Loucy (cell line): ENCODE results near the gene LY6G6F.

ENCODE experiments used
- H2AFZ ChIP-seq: fragments of 200-600 bp; sonication (generic); 2 replicates; pipeline ENCODE4 v1.6.0; 2016; ENCODE audit warnings: antibody characterized with exemption, mild to moderate bottlenecking, low read length, moderate library complexity
- H3F3A ChIP-seq: fragments of 200-600 bp; 2 replicates; pipeline ENCODE4 v1.6.0; 2016; ENCODE audit warnings: antibody characterized with exemption, low read depth, mild to moderate bottlenecking
- H3K27me3 ChIP-seq: fragments of 200-600 bp; sonication (generic); 2 replicates; pipeline ENCODE4 v1.6.1; 2014; ENCODE audit warnings: low read length, mild to moderate bottlenecking; ENCODE audit not compliant: insufficient read depth, poor library complexity, severe bottlenecking
- H3K36me3 ChIP-seq: fragments of 200-600 bp; sonication (generic); 2 replicates; pipeline ENCODE4 v1.6.1; 2016; ENCODE audit warnings: low read length; ENCODE audit not compliant: insufficient read depth
- H3K4me1 ChIP-seq: fragments of 200-600 bp; sonication (generic); 2 replicates; pipeline ENCODE4 v1.5.1; 2014; ENCODE audit warnings: low read length, mild to moderate bottlenecking; ENCODE audit not compliant: insufficient read depth, poor library complexity, severe bottlenecking
- H3K4me2 ChIP-seq: fragments of 200-600 bp; sonication (generic); 2 replicates; pipeline ENCODE4 v1.6.0; 2014; ENCODE audit warnings: antibody characterized with exemption, low read length, low read depth, mild to moderate bottlenecking; ENCODE audit not compliant: poor library complexity, severe bottlenecking
- H3K4me3 ChIP-seq: fragments of 200-600 bp; sonication (generic); 2 replicates; pipeline ENCODE4 v1.5.1; 2014; ENCODE audit warnings: low read length, mild to moderate bottlenecking, mixed read lengths; ENCODE audit not compliant: poor library complexity, severe bottlenecking
- H3K79me2 ChIP-seq: fragments of 200-600 bp; sonication (generic); 2 replicates; pipeline ENCODE4 v1.6.1; 2014; ENCODE audit warnings: low read length; ENCODE audit not compliant: insufficient read depth
- H3K9ac ChIP-seq: fragments of 200-600 bp; sonication (generic); 2 replicates; pipeline ENCODE4 v1.6.0; 2014; ENCODE audit warnings: mild to moderate bottlenecking, low read depth, low read length, moderate library complexity; ENCODE audit not compliant: poor library complexity, severe bottlenecking
- H3K9me2 ChIP-seq: fragments of 200-600 bp; sonication (generic); replicated peaks from 2 replicates; pipeline ENCODE4 v1.6.1; 2016; ENCODE audit warnings: low read depth, low read length, mixed read lengths
- H3K9me3 ChIP-seq: fragments of 200-600 bp; sonication (generic); 2 replicates; pipeline ENCODE4 v1.6.1; 2014; ENCODE audit warnings: mild to moderate bottlenecking, antibody characterized with exemption, low read length, low read depth; ENCODE audit not compliant: insufficient read depth
- H4K20me1 ChIP-seq: fragments of 200-600 bp; sonication (generic); 2 replicates; pipeline ENCODE4 v1.6.0; 2014; ENCODE audit warnings: antibody characterized with exemption, low read length, mild to moderate bottlenecking; ENCODE audit not compliant: insufficient read depth, poor library complexity, severe bottlenecking
- CTCF ChIP-seq: fragments of 200-600 bp; sonication (generic); conservative IDR thresholded peaks from 2 replicates; pipeline ENCODE4 v1.5.1; 2014; ENCODE audit warnings: mild to moderate bottlenecking, antibody characterized with exemption, low read length
- EZH2phosphoT487 ChIP-seq: fragments of 200-600 bp; IDR thresholded peaks from 2 replicates; pipeline ENCODE4 v1.6.1; 2018; ENCODE audit warnings: antibody characterized with exemption, mild to moderate bottlenecking, moderate library complexity, borderline replicate concordance

The LY6G6F gene

DNA sequence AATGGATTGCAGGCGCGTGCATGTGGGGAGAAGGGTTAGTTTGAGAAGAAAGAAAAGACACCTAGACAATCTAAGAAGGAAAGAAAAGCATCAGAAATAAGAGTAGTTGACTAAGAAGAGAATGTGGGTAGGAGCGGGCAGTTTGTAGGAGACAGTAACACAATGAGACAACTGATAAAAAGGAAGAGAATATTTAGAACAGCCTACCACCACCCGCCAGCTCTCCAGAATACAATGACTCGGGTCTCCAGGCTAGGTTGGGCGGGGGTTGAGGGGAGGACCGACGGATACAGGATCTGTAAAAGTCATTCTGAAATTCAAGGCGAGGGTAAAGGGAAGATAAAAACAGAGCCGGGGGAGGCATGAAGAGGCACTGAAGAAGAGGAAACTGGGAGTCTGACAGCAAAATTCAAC, 4.3 kb upstream of the LY6G6F start:
- H2AFZ ChIP-seq, result peak overlapping the region; percentile 77
- peak overlapping the region; percentile 88 for H3K4me3 ChIP-seq

DNA sequence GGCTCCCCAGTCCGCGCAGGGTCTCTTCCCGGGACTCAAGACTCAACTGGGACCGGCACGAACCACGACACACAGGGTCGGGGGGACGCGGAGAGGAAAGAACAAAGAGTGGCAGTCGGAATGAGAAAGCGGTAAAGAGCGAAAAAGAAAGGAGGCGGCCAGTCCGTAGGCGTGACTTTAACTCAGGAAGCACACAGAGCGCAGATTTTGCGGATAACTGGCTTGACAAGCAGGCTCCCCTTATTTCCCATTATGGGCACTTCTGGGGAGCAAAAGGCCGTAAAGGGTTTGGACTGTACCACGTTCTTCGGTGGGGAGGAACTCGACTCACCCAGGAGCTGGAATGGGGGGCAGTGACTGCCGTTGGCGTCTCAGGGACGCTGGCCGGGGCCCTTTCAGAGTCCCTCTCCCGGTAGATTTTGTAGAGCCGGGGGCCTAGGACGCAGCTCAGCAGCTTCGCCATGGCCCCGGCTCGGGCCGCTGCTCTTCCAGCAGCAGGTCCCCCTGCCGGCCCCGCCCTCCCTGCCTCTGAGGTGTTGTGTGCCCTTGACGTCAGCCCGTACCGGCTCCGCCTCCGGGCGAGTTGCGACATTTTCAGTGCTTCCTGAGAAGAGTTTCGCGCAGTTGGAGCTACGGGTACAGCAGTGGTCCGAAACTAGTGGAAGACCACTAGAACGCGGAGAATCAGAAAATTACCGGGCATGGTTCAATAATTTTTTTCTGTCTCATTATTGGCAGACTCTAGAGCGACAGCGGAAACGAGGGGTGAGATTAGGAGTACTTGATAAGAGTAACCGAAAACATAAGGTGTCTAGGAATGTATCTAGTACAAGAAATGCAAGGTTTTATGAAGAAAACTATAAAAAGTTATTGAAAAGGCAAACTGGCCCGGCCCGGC, 3.6 kb upstream of the LY6G6F start, which contains the start of gene ABHD16A:
TSS of gene ABHD16A (minus strand) at position 506 of the 898 bp plus-strand sequence. CDS start at position 463, 43 bp downstream.
- Histone ChIP-seq H2AFZ (peak within 1 kb of the TSS; percentile 77), H3K4me2 (peak within 1 kb of the TSS; percentile 88), H3K36me3 (no peaks in the 10 kb centered on the region), H3F3A (no peaks in the 10 kb centered on the region), H3K4me3 (peak within 1 kb of the TSS; percentile 88), H3K9ac (peak within 1 kb of the TSS; percentile 88), H3K79me2 (peaks cover 40% of the 10 kb centered on the region), H3K9me2 (no peaks in the 10 kb centered on the region), H3K27me3 (no peaks in the 10 kb centered on the region), H3K4me1 (peaks cover 19% of the 10 kb centered on the region), H4K20me1 (peaks cover 15% of the 10 kb centered on the region), H3K9me3 (no peaks in the 10 kb centered on the region)
- no peak for TF ChIP-seq CTCF
- TF ChIP-seq EZH2phosphoT487, result no peak

More for the DNA sequence above, 4.3 kb upstream of the LY6G6F start:
- no peaks in the 10 kb centered on the region for H3K9me2 ChIP-seq
- peak overlapping the region; percentile 88 for H3K9ac ChIP-seq
- peaks cover 46% of the 10 kb centered on the region for H3K79me2 ChIP-seq
- TF ChIP-seq CTCF (no peak), EZH2phosphoT487 (no peak)
- peaks cover 15% of the 10 kb centered on the region for H4K20me1 ChIP-seq
- no peaks in the 10 kb centered on the region for H3F3A ChIP-seq
- H3K27me3 ChIP-seq, result no peaks in the 10 kb centered on the region
- H3K9me3 ChIP-seq, result no peaks in the 10 kb centered on the region
- no peaks in the 10 kb centered on the region for H3K36me3 ChIP-seq
- peaks cover 24% of the 10 kb centered on the region for H3K4me1 ChIP-seq
- peak overlapping the region; percentile 88 for H3K4me2 ChIP-seq

DNA sequence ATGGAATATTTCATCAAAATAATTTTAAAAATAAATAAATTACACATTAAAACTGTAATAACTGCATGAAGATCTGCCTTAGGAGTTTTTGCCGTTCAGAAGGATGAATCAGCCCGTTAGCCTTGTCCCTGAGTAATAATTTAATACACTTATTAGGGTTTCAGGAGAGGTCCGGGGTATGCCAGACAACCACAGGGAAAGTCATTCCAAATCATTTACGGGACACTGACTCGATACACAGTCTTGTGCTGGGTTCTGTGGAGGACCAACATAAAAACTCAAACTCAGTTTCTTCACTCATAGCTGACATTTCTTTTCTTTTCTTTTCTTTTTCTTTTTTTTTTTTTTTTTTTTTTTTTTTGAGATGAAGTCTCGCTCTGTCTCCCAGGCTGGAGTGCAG, 735 bp upstream of the LY6G6F start:
- H3K9ac ChIP-seq, result no peak overlapping the region
- no peaks in the 10 kb centered on the region for H3K27me3 ChIP-seq
- no peaks in the 10 kb centered on the region for H3F3A ChIP-seq
- H3K9me2 ChIP-seq, result no peaks in the 10 kb centered on the region
- no peak overlapping the region for H3K4me2 ChIP-seq
- TF ChIP-seq CTCF (no peak), EZH2phosphoT487 (no peak)
- no peak overlapping the region for H2AFZ ChIP-seq
- H3K9me3 ChIP-seq, result no peaks in the 10 kb centered on the region
- no peaks in the 10 kb centered on the region for H3K36me3 ChIP-seq
- H3K79me2 ChIP-seq, result peaks cover 19% of the 10 kb centered on the region
- H3K4me3 ChIP-seq, result no peak overlapping the region
- peaks cover 12% of the 10 kb centered on the region for H4K20me1 ChIP-seq
- peaks cover 20% of the 10 kb centered on the region for H3K4me1 ChIP-seq
